IPS-15b (cell line): ENCODE data around the gene SEC24B.

Experiments used
- H3K27me3 ChIP-seq: one replicate; pipeline ENCODE4 v1.6.1; 2013; ENCODE audit warnings: low read length; ENCODE audit not compliant: control insufficient read depth, insufficient read depth
- H3K36me3 ChIP-seq: one replicate; pipeline ENCODE4 v1.6.1; 2013; ENCODE audit warnings: low read length; ENCODE audit not compliant: control insufficient read depth, insufficient read depth
- H3K4me1 ChIP-seq: one replicate; pipeline ENCODE4 v1.6.1; 2013; ENCODE audit warnings: mild to moderate bottlenecking, low read length; ENCODE audit not compliant: control insufficient read depth, insufficient read depth
- H3K4me3 ChIP-seq: one replicate; pipeline ENCODE4 v1.5.1; 2013; ENCODE audit warnings: low read depth, low read length
- H3K9ac ChIP-seq: one replicate; pipeline ENCODE4 v1.6.1; 2013; ENCODE audit warnings: low read depth, mild to moderate bottlenecking, low read length
- H3K9me3 ChIP-seq: one replicate; pipeline ENCODE4 v1.6.1; 2013; ENCODE audit warnings: mild to moderate bottlenecking, low read length; ENCODE audit not compliant: control insufficient read depth, insufficient read depth

The SEC24B gene

DNA sequence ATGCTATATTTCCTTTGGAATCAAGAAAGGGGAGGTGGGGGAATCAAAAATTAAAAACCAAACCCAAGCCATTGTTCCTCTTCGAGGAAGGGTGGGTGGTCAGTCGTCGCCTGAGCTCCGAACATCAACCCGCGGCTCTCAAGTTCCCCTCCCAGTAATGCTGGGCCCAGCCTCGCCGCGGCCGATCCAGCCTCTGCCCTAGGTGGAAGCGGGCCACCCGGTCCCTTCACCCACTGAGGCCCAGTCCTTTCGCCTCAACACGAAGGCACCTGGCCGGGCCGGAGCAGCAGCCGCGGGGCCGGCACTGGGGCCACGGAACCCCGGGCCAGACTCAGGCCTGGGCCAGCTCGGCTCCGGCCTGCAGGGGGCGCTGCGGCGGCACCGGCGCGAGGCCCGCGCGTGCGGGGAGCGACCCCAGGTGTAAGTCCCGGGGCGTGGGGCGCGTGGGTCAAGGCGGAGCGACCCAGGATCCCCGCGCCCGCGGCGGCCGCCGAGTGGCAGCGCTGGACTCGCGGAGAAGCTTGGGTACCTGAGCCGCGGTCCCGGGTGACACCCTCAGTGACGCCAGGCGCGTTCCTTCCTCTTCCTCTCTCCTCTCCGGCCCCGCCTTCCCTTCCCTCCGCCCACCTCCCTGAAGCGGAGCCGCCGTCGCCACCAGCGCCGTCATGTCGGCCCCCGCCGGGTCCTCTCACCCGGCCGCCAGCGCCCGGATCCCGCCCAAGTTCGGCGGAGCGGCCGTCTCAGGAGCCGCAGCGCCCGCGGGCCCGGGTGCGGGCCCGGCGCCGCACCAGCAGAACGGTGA lies at the start of gene SEC24B:
TSS of gene SEC24B (plus strand) at position 611 of the 802 bp plus-strand sequence. CDS start at position 666, 55 bp downstream.
- no peaks in the 10 kb centered on the region for H3K36me3 ChIP-seq
- peak within 1 kb of the TSS; percentile 75 for H3K9ac ChIP-seq
- peak within 1 kb of the TSS; percentile 83 for H3K4me3 ChIP-seq
- no peaks in the 10 kb centered on the region for H3K27me3 ChIP-seq
- H3K9me3 ChIP-seq: no peaks in the 10 kb centered on the region
- peaks cover 10% of the 10 kb centered on the region for H3K4me1 ChIP-seq

DNA sequence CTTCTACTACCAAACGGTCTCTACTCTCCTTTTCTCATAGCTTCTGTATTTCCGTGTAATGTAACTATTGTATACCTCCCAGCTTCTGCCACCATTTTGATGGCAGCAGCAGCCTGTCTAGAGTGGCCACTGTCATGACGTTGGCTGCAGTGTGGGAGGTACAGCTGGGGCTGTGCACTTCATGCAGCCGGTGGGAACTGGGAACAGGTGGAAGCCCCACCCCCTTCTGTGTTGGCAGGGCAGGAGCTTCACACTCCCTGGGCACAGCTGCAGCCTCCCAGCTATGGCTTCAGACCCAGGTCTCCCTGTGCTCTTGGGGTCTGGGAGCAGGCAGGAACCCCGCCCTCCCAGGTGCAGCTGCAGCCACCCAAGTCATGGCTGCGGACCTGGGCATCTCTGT lies 49.8 kb upstream of the SEC24B start:
- Histone ChIP-seq H3K9me3 (no peaks in the 10 kb centered on the region), H3K9ac (no peak overlapping the region), H3K4me1 (peaks cover 8% of the 10 kb centered on the region), H3K27me3 (no peaks in the 10 kb centered on the region), H3K36me3 (no peaks in the 10 kb centered on the region), H3K4me3 (no peak overlapping the region)

DNA sequence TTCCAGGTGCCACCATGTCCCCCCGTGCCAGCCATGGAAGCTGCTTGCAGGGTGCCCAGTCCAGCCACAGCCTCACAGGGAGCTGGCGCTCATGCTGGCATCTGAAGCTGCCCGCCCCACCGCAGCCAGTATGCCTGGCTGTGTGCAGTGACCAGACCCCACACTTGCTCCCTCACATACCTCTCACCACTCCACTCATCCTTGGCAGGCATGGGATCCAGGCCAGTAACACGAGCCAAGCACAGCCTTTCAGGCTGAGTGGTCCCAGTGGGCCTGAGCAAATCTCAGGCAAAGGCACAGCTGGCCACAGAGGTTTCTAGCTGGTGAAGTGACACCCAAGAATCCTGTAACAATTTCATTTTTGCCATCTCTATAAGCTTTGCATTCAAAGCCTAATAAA lies 48.4 kb upstream of the SEC24B start:
- Histone ChIP-seq H3K27me3 (no peaks in the 10 kb centered on the region), H3K9ac (no peak overlapping the region), H3K4me3 (no peak overlapping the region), H3K36me3 (no peaks in the 10 kb centered on the region), H3K9me3 (no peaks in the 10 kb centered on the region), H3K4me1 (peaks cover 11% of the 10 kb centered on the region)

- Histone ChIP-seq H3K4me3 (no peak overlapping the region), H3K27me3 (no peaks in the 10 kb centered on the region)
Measured at GRCh38 chr4:109389369-109390114, 44.1 kb upstream of the SEC24B start.

DNA sequence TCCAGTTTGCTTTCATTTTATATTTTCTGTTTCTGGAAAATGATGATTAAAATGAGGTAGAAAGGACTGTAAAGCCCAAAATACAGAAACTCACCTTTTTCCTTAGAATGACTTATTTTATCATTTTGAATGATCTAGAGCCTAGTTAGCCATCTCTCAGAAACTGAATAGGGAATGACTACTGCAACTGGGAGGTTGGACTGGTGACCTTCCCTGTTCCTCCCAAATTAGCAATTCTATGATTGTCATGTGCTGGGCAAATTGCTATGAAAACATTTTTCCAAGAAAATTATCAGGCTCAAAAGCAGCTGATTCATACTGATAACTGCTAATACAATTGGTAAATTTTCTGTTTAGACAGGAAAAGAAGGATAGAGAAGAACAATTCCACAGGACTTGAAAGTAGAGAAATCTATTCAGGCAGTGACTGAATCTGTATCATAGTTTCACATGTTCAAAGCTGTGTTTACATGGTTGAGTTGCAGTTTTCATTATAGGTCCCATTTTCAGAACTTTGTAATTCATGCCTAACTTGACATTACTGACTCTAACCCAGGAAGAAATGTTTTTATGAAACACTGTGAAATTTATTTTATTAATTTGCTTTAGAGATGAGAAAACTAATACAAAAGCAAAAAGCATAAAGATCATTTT lies 43.4 kb upstream of the SEC24B start:
- Histone ChIP-seq H3K4me3 (no peak overlapping the region), H3K27me3 (no peaks in the 10 kb centered on the region), H3K36me3 (no peaks in the 10 kb centered on the region), H3K9ac (no peak overlapping the region), H3K9me3 (no peaks in the 10 kb centered on the region), H3K4me1 (peaks cover 11% of the 10 kb centered on the region)

More at GRCh38 chr4:109389369-109390114, 44.1 kb upstream of the SEC24B start:
- Histone ChIP-seq H3K9me3 (no peaks in the 10 kb centered on the region), H3K4me1 (peaks cover 11% of the 10 kb centered on the region), H3K36me3 (no peaks in the 10 kb centered on the region), H3K9ac (no peak overlapping the region)

GRCh38 chr4:109395694-109396093 lies 37.9 kb upstream of the SEC24B start:
- Histone ChIP-seq H3K9me3 (no peaks in the 10 kb centered on the region), H3K9ac (no peak overlapping the region), H3K36me3 (no peaks in the 10 kb centered on the region), H3K4me3 (no peak overlapping the region), H3K4me1 (no peaks in the 10 kb centered on the region), H3K27me3 (no peaks in the 10 kb centered on the region)

GRCh38 chr4:109398928-109399327 lies 34.7 kb upstream of the SEC24B start:
- H3K9ac ChIP-seq: no peak overlapping the region
- no peak overlapping the region for H3K4me3 ChIP-seq
- no peaks in the 10 kb centered on the region for H3K36me3 ChIP-seq
- H3K27me3 ChIP-seq: no peaks in the 10 kb centered on the region
- H3K4me1 ChIP-seq: no peaks in the 10 kb centered on the region
- H3K9me3 ChIP-seq: no peaks in the 10 kb centered on the region

- no peak overlapping the region for H3K4me3 ChIP-seq
- H3K9ac ChIP-seq: no peak overlapping the region
- no peaks in the 10 kb centered on the region for H3K36me3 ChIP-seq
- peaks cover 21% of the 10 kb centered on the region for H3K4me1 ChIP-seq
- H3K27me3 ChIP-seq: no peaks in the 10 kb centered on the region
- no peaks in the 10 kb centered on the region for H3K9me3 ChIP-seq
Measured at GRCh38 chr4:109406337-109406931, 27.2 kb upstream of the SEC24B start.

DNA sequence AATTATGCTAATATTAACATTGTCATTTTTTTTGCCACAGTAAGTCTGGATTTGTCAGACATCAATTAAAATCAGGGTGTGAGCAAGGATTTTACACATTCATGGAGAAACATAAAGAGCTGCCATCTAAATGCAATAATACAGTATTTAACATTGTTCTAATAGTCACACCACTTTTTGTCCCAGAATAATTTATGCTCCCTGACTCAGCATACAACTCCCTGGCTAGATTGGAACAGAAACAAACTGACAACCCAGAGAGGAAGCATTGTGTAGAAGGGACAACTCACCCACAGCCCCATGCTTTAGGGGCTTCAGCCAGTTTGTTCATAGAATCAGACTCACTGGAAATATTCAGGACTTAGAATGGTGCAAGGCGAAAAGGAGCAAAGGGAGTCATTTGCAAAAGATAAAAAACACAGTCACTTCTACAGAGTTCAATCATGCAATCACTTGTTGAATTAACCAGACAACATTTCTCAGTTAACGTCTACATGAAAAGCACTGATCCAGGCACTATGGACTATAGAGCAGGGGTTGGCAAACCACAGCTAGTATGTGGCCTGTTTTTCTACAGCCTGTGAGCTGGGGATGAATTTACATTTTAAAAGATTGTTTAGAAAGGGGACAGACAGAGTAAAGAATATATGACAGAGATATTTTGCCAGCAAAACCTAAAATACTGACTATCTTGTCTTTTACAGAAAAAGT lies 26.4 kb upstream of the SEC24B start:
- H3K4me1 ChIP-seq: peaks cover 21% of the 10 kb centered on the region
- H3K9me3 ChIP-seq: no peaks in the 10 kb centered on the region
- no peaks in the 10 kb centered on the region for H3K36me3 ChIP-seq
- no peak overlapping the region for H3K9ac ChIP-seq
- no peaks in the 10 kb centered on the region for H3K27me3 ChIP-seq
- H3K4me3 ChIP-seq: no peak overlapping the region

- Histone ChIP-seq H3K9me3 (no peaks in the 10 kb centered on the region), H3K36me3 (no peaks in the 10 kb centered on the region), H3K9ac (no peak overlapping the region), H3K4me3 (no peak overlapping the region), H3K27me3 (no peaks in the 10 kb centered on the region), H3K4me1 (peaks cover 23% of the 10 kb centered on the region)
Measured at GRCh38 chr4:109408711-109409110, 24.9 kb upstream of the SEC24B start.

DNA sequence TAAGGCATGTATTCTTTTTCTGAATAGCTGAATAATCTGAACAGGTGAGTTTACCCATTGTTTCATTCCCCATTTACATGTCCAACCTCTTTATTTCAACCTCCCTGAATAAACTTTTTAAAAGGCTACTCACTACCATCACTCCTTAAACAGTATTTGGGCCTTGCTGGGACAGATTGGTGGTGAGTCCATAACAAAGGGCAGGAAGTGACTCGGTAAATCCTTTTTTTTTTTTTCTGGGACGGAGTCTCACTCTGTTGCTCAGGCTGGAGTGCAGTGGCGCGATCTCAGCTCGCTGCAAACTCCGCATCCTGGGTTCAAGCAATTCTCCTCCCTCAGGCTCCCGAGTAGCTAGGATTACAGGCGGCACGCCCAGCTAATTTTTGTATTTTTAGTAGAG lies 23.4 kb upstream of the SEC24B start:
- Histone ChIP-seq H3K27me3 (no peaks in the 10 kb centered on the region), H3K4me1 (peaks cover 28% of the 10 kb centered on the region), H3K4me3 (no peak overlapping the region), H3K36me3 (no peaks in the 10 kb centered on the region), H3K9me3 (no peaks in the 10 kb centered on the region), H3K9ac (no peak overlapping the region)
